ENCODE data around the gene UNC5C. TPM values are rescaled to one million over a fixed set of nuclear protein-coding genes. Genes with fewer than 3 reads are reported as not detected.

UNC5C gene
- total RNA-seq, 4 donors from 2014 or later: 0.98 to 2.3 (median 1.2) TPM

DNA sequence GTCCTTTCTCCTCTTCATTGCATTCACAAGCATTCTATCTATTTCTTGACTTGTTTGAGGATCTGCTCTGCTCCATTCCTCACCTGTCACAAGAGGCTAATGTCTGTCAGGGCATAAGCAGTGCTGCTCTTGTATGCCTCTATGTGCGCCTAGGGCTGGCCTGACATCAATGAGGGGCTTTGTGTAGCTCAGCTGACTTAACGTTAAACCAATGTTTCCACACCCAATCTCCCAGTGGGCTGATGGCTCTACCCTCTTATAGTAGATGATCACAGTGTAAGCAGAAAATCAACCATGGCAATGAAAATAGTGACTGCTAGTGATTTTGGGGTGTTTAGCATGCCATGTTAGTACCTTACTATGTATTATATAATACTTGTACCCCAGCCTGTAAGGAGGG, 139.0 kb downstream of the UNC5C start:
- no peak for DNase-seq (ENCODE audit: low spot score in 2 of 2)
- Histone ChIP-seq H3K9me3 (no peaks in the 10 kb centered on the region), H3K4me3 (no peak overlapping the region), H3K4me1 (no peaks in the 10 kb centered on the region), H3K27me3 (no peaks in the 10 kb centered on the region), H3K27ac (no peak overlapping the region), H3K36me3 (no peaks in the 10 kb centered on the region)
- 74% methylated on average over 2 of the region's 2 CpGs for WGBS
- TF ChIP-seq, protein P1, sequence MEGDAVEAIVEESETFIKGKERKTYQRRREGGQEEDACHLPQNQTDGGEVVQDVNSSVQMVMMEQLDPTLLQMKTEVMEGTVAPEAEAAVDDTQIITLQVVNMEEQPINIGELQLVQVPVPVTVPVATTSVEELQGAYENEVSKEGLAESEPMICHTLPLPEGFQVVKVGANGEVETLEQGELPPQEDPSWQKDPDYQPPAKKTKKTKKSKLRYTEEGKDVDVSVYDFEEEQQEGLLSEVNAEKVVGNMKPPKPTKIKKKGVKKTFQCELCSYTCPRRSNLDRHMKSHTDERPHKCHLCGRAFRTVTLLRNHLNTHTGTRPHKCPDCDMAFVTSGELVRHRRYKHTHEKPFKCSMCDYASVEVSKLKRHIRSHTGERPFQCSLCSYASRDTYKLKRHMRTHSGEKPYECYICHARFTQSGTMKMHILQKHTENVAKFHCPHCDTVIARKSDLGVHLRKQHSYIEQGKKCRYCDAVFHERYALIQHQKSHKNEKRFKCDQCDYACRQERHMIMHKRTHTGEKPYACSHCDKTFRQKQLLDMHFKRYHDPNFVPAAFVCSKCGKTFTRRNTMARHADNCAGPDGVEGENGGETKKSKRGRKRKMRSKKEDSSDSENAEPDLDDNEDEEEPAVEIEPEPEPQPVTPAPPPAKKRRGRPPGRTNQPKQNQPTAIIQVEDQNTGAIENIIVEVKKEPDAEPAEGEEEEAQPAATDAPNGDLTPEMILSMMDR (IDR thresholded peaks at IDR 0.05): no peak
- TF ChIP-seq POLR2AphosphoS5 (IDR thresholded peaks at IDR 0.05) (no peak), EP300 (IDR thresholded peaks at IDR 0.05) (no peak), POLR2A (IDR thresholded peaks at IDR 0.05) (no peak)

DNA sequence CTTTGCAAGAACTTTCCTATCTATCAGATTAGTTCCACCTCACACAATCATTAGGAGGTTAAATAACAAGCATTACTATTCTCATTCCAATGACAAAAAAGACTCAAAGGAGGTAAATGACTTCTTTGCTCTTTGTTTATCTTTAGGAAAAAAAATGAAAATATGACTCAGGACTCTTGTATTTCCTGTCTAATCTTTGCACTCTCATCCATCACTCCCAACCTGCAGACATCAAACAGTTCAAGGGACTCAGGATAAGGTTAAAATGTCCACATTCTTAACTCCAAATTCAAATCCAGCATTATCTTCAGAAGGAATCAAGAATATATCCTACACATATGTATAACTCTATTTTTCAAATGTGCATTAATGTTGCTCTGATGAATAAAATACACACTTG, 139.6 kb downstream of the UNC5C start:
- TF ChIP-seq POLR2AphosphoS5 (IDR thresholded peaks at IDR 0.05): no peak
- TF ChIP-seq, protein P1 (IDR thresholded peaks at IDR 0.05): no peak
- TF ChIP-seq POLR2A (IDR thresholded peaks at IDR 0.05): no peak
- TF ChIP-seq EP300 (IDR thresholded peaks at IDR 0.05): no peak
- Histone ChIP-seq H3K27ac (no peak overlapping the region), H3K4me1 (no peaks in the 10 kb centered on the region), H3K9me3 (no peaks in the 10 kb centered on the region), H3K27me3 (no peaks in the 10 kb centered on the region), H3K4me3 (no peak overlapping the region), H3K36me3 (no peaks in the 10 kb centered on the region)
- no peak for DNase-seq (ENCODE audit: low spot score in 2 of 2)

DNA sequence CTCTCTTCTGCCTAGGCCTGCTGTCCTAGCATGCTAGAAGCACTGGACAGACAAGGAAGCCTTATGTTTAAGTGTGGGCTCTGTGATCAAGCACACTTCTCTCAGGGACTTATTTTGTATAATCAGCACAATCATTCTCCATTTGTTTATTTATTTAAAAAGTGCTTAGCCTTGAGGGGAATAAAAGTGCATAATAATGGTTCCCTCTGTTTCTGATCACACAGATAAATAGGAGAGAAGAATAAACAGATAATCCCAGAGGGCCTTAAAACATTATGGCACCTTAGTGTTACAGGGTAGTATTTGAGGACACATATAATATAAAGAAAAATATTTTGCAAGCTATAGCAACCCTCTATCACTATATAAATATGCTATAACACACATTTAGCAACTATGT, 146.5 kb downstream of the UNC5C start:
- Histone ChIP-seq H3K9me3 (no peaks in the 10 kb centered on the region), H3K4me1 (no peaks in the 10 kb centered on the region), H3K4me3 (no peak overlapping the region), H3K27ac (no peak overlapping the region), H3K36me3 (no peaks in the 10 kb centered on the region), H3K27me3 (no peaks in the 10 kb centered on the region)
- DNase-seq (ENCODE audit: low spot score in 2 of 2): no peak
- TF ChIP-seq EP300 (IDR thresholded peaks at IDR 0.05): no peak
- TF ChIP-seq, protein P1 (IDR thresholded peaks at IDR 0.05): no peak
- TF ChIP-seq POLR2A (IDR thresholded peaks at IDR 0.05): no peak
- no peak for TF ChIP-seq POLR2AphosphoS5 (IDR thresholded peaks at IDR 0.05)

DNA sequence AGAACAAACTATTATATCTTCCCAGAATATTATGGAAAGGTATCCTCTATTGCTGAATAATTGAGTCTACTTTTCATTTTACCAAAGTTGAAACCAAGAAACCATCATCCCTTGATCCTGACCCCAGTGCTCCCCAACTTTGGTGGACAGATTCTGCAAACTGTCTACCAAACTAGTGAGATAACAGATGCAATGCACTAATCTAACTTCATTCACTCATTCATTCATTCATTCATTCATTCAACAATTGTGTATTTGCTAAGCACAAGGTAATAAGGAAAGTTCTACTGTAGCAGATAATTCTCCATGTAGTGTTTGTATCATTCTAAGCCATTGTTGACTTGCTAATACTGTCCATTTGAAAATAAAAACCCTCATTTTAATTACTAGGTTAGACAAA, 150.6 kb downstream of the UNC5C start:
- TF ChIP-seq, protein P1 (IDR thresholded peaks at IDR 0.05): no peak
- TF ChIP-seq POLR2A (IDR thresholded peaks at IDR 0.05) (no peak), POLR2AphosphoS5 (IDR thresholded peaks at IDR 0.05) (no peak), EP300 (IDR thresholded peaks at IDR 0.05) (no peak)
- Histone ChIP-seq H3K9me3 (no peaks in the 10 kb centered on the region), H3K4me1 (no peaks in the 10 kb centered on the region), H3K36me3 (no peaks in the 10 kb centered on the region), H3K27ac (no peak overlapping the region), H3K27me3 (no peaks in the 10 kb centered on the region), H3K4me3 (no peak overlapping the region)
- no peak for DNase-seq (ENCODE audit: low spot score in 2 of 2)

DNA sequence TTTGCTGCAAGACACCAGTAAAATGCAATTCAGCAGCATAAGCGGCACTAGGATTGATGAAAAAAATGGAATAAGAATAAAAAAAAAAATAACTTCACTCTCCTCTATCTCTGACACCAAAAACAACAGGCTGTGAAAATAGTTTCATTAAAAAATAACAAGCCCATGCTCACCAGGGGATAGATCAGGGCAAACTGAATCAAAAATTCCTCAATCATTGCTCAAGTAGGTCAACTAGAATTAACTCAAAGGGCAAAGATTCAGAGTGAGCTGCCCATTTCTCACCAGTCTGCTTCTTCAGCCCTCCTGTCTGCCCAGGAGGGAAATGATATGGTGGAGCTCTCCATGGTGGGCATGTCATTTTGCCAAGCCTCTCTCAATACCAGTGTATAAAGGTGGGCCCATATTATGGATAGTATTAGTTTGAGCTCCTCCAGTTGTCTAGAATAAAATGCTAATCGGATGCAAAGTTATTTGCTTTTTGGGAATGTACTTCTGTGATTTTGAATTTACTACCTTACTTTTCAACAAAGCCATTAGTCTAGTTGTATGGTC, 153.9 kb downstream of the UNC5C start:
- Histone ChIP-seq H3K4me1 (no peaks in the 10 kb centered on the region), H3K27me3 (no peaks in the 10 kb centered on the region), H3K9me3 (no peaks in the 10 kb centered on the region), H3K4me3 (no peak overlapping the region), H3K27ac (no peak overlapping the region), H3K36me3 (no peaks in the 10 kb centered on the region)
- no peak for TF ChIP-seq POLR2AphosphoS5 (IDR thresholded peaks at IDR 0.05)
- 86% methylated on average over 2 of the region's 2 CpGs for WGBS
- no peak for DNase-seq (ENCODE audit: low spot score in 2 of 2)

DNA sequence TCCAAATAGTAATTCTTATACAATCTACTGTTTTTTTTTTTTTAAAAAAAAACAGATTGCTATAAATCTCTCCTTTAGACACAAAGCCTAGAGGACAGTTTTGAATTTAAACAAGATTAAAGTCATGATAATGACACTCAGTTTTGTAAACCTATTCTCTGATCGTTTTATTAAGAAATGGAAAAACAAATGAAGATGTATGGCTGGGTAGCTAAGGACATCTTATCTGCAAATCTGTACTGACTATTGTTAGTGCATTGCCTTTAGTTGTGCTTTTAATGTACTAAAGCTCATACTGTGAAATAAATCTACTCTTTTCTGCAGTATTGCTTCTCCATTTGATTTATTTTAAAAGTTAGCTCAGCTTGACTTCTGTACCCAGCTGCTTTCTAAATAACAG, 155.0 kb downstream of the UNC5C start:
- Histone ChIP-seq H3K4me3 (no peak overlapping the region), H3K36me3 (no peaks in the 10 kb centered on the region), H3K4me1 (no peaks in the 10 kb centered on the region), H3K27me3 (no peaks in the 10 kb centered on the region), H3K9me3 (no peaks in the 10 kb centered on the region), H3K27ac (no peak overlapping the region)
- no peak for TF ChIP-seq POLR2A (IDR thresholded peaks at IDR 0.05)
- WGBS: 20% methylated on average over 1 of the region's 1 CpG
- no peak for DNase-seq (ENCODE audit: low spot score in 2 of 2)
